Measurements from ENCODE around the gene MAB21L3.
"Not testable (repeated sequence)": the region's sequence is repeated elsewhere in the genome, so short reads cannot be mapped to it uniquely, and the experiment has no call there.

MAB21L3 gene

GRCh38 chr1:116144151-116144550 lies 33.0 kb downstream of the MAB21L3 start:
- Mint-ChIP-seq H3K27ac (no peak overlapping the region), H3K36me3 (ENCODE audit: low read depth) (peaks cover 8% of the 10 kb centered on the region)

GRCh38 chr1:116146447-116147113 lies 35.4 kb downstream of the MAB21L3 start:
- H3K27ac Mint-ChIP-seq; H3K4me3 Mint-ChIP-seq; H3K27me3 Mint-ChIP-seq (ENCODE audit: low read depth); H3K36me3 Mint-ChIP-seq (ENCODE audit: low read depth): not testable (repeated sequence)
- peaks cover 17% of the 10 kb centered on the region for H3K9me3 Mint-ChIP-seq
- H3K4me1 Mint-ChIP-seq, result peaks cover 25% of the 10 kb centered on the region

More at GRCh38 chr1:116144151-116144550, 33.0 kb downstream of the MAB21L3 start:
- Mint-ChIP-seq H3K4me3 (no peak overlapping the region), H3K4me1 (peaks cover 10% of the 10 kb centered on the region), H3K27me3 (ENCODE audit: low read depth) (no peaks in the 10 kb centered on the region), H3K9me3 (peaks cover 18% of the 10 kb centered on the region)
- no peak for TF ChIP-seq CTCF (IDR thresholded peaks at IDR 0.05; ENCODE audit: unreplicated experiment in 3 of 3)

DNA sequence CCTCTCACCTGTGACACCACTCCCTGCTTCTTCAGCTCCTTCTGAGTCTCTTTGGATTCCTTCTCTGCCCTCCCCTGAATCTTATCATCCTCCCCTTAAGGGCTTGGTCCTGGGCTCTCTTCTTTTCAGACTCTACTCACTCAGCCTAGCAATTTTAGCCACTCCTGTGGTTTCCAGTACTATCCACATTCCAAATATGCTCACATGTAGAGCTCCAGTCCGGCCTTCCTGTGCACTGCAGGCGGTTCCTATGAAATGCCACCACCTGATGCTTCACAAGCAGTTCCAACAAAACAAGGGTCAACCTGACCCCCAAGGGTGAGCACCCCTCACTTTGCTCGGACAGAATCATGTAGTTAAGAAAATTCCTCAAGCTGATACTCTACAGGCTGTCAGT lies 35.9 kb downstream of the MAB21L3 start:
- TF ChIP-seq CTCF (IDR thresholded peaks at IDR 0.05; ENCODE audit: unreplicated experiment in 3 of 3), result no peak
- Mint-ChIP-seq H3K4me1 (peaks cover 29% of the 10 kb centered on the region), H3K4me3 (no peak overlapping the region), H3K27ac (no peak overlapping the region), H3K27me3 (ENCODE audit: low read depth) (no peaks in the 10 kb centered on the region), H3K36me3 (ENCODE audit: low read depth) (peaks cover 8% of the 10 kb centered on the region), H3K9me3 (peaks cover 17% of the 10 kb centered on the region)

DNA sequence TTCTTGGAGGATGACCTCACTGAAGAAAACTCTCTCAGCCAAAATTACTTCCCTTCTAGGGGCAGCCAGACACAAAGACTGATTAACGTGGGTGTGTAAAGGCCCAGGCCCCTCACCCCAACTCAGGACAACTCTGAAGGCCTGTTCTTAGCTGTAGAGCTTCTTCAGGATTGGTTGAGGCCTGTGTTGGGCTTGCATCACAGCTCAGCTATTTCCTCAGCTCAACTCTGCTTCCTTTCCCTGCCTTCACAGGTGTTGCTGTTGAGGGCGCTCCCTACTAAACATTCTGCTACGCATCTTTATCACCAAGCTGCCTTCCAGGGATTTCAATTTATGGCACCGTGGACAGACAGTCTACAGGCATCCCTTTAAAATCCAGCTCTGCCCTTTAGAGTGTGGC lies 36.8 kb downstream of the MAB21L3 start:
- Mint-ChIP-seq H3K4me3 (no peak overlapping the region), H3K36me3 (ENCODE audit: low read depth) (peaks cover 8% of the 10 kb centered on the region), H3K27ac (no peak overlapping the region), H3K27me3 (ENCODE audit: low read depth) (no peaks in the 10 kb centered on the region), H3K4me1 (peaks cover 30% of the 10 kb centered on the region), H3K9me3 (peaks cover 17% of the 10 kb centered on the region)
- TF ChIP-seq CTCF (IDR thresholded peaks at IDR 0.05; ENCODE audit: unreplicated experiment in 3 of 3), result no peak

GRCh38 chr1:116148967-116149366 lies 37.8 kb downstream of the MAB21L3 start:
- Mint-ChIP-seq H3K4me1 (peaks cover 36% of the 10 kb centered on the region), H3K27me3 (ENCODE audit: low read depth) (no peaks in the 10 kb centered on the region), H3K9me3 (peaks cover 14% of the 10 kb centered on the region), H3K4me3 (no peak overlapping the region), H3K27ac (no peak overlapping the region), H3K36me3 (ENCODE audit: low read depth) (peaks cover 7% of the 10 kb centered on the region)
- no peak for TF ChIP-seq CTCF (IDR thresholded peaks at IDR 0.05; ENCODE audit: unreplicated experiment in 3 of 3)

- H3K9me3 Mint-ChIP-seq, result peaks cover 7% of the 10 kb centered on the region
Observed at GRCh38 chr1:116150368-116150767, 39.2 kb downstream of the MAB21L3 start.

More at GRCh38 chr1:116150368-116150767, 39.2 kb downstream of the MAB21L3 start:
- Mint-ChIP-seq H3K4me1 (peaks cover 36% of the 10 kb centered on the region), H3K27ac (peak overlapping the region in 1 of 3 experiments; percentile 12), H3K4me3 (no peak overlapping the region), H3K27me3 (ENCODE audit: low read depth) (no peaks in the 10 kb centered on the region), H3K36me3 (ENCODE audit: low read depth) (peaks cover 4% of the 10 kb centered on the region)
- no peak for TF ChIP-seq CTCF (IDR thresholded peaks at IDR 0.05; ENCODE audit: unreplicated experiment in 3 of 3)

Measured in nephron (organoid).